ENCODE measurements around the gene ABCA12.

DNA sequence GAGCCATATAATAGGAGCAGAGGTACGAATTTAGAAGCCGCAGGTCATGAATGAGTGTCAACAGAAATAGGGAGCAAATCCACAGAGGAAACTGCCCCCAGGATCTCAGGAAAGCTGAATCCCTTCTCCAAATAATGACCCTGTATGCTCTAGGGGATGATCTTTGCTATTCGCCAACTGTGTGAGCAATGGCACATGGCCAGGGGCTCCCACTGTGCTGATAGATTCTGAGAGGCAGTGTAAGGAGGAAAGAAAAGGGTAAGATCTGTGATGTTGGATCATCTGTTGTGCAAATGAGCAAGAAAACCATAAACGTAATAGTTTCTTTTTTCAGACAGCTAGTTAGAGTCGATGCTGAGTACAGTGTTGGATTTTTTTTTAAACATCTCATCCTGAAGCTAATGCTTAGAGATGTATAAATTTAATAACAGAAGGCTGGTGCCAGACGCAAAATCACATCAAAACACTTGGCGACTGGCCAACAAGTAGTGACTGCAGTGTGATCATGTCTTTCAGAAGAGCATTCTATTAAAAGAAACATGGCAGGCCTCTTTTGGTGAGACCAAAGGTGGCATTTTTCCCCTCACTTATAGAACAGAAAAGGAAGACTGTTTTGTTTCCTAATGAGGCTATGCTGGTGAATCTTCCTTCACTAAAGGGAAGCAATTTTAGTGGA, 77.4 kb downstream of the ABCA12 start:
- TF ChIP-seq, protein P1, sequence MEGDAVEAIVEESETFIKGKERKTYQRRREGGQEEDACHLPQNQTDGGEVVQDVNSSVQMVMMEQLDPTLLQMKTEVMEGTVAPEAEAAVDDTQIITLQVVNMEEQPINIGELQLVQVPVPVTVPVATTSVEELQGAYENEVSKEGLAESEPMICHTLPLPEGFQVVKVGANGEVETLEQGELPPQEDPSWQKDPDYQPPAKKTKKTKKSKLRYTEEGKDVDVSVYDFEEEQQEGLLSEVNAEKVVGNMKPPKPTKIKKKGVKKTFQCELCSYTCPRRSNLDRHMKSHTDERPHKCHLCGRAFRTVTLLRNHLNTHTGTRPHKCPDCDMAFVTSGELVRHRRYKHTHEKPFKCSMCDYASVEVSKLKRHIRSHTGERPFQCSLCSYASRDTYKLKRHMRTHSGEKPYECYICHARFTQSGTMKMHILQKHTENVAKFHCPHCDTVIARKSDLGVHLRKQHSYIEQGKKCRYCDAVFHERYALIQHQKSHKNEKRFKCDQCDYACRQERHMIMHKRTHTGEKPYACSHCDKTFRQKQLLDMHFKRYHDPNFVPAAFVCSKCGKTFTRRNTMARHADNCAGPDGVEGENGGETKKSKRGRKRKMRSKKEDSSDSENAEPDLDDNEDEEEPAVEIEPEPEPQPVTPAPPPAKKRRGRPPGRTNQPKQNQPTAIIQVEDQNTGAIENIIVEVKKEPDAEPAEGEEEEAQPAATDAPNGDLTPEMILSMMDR (conservative IDR thresholded peaks at IDR 0.05 in 1 of 2, IDR thresholded peaks at IDR 0.05 in 1 of 2; ENCODE audit: low read depth in 1 of 2, low read length in 2 of 2), result no peak
- no peak for TF ChIP-seq EZH2 (IDR thresholded peaks at IDR 0.05; ENCODE audit: low read length, missing control alignments)
